ENCODE results near the gene PIGT.

PIGT gene

GRCh38 chr20:45400346-45401031, 15.5 kb upstream of the PIGT start:
- no peak for DNase-seq (ENCODE audit: low spot score)

GRCh38 chr20:45402946-45403345, 13.0 kb upstream of the PIGT start:
- DNase-seq (ENCODE audit: low spot score): no peak

GRCh38 chr20:45404438-45404837, 11.5 kb upstream of the PIGT start:
- no peak for DNase-seq (ENCODE audit: low spot score)

- DNase-seq (ENCODE audit: low spot score): no peak
Observed at GRCh38 chr20:45405571-45406259, 10.2 kb upstream of the PIGT start.

- DNase-seq (ENCODE audit: low spot score): peak; percentile 2
Observed at GRCh38 chr20:45406260-45407066, 9.5 kb upstream of the PIGT start.

- DNase-seq (ENCODE audit: low spot score): no peak
Observed at GRCh38 chr20:45407067-45407745, 8.7 kb upstream of the PIGT start.

- DNase-seq (ENCODE audit: low spot score): no peak
Observed at GRCh38 chr20:45407783-45408645, 7.9 kb upstream of the PIGT start, which contains the start of gene DBNDD2. Gene DBNDD2, plus strand, starts transcription at chr20:45408289. Its CDS starts 179 bp downstream, at chr20:45408468.

GRCh38 chr20:45408646-45409213, 7.2 kb upstream of the PIGT start:
- no peak for DNase-seq (ENCODE audit: low spot score)

GRCh38 chr20:45409521-45410272, 6.2 kb upstream of the PIGT start:
- no peak for DNase-seq (ENCODE audit: low spot score)

- no peak for DNase-seq (ENCODE audit: low spot score)
Observed at GRCh38 chr20:45410887-45411286, 5.1 kb upstream of the PIGT start.

- no peak for DNase-seq (ENCODE audit: low spot score)
Observed at GRCh38 chr20:45412653-45413052, 3.3 kb upstream of the PIGT start.

GRCh38 chr20:45413479-45413878, 2.5 kb upstream of the PIGT start:
- no peak for DNase-seq (ENCODE audit: low spot score)

- no peak for DNase-seq (ENCODE audit: low spot score)
Observed at GRCh38 chr20:45416917-45417316, 976 bp downstream of the PIGT start.

- DNase-seq (ENCODE audit: low spot score): no peak
Observed at GRCh38 chr20:45419188-45420091, 3.5 kb downstream of the PIGT start.

GRCh38 chr20:45420125-45420524, 4.2 kb downstream of the PIGT start:
- no peak for DNase-seq (ENCODE audit: low spot score)

GRCh38 chr20:45423700-45424099, 7.8 kb downstream of the PIGT start:
- DNase-seq (ENCODE audit: low spot score): no peak

GRCh38 chr20:45425561-45425960, 9.6 kb downstream of the PIGT start:
- DNase-seq (ENCODE audit: low spot score): no peak

GRCh38 chr20:45426320-45427016, 10.5 kb downstream of the PIGT start:
- no peak for DNase-seq (ENCODE audit: low spot score)

All from CD4-positive, alpha-beta T cell treated with Interleukin-15 for 4 hours (primary cell).